Activated T-cell treated with anti-CD3 and anti-CD28 coated beads, Interleukin-2, amount 50 U/mL, for 72 hours (primary cell): ENCODE results near the gene HLCS. TPM values are rescaled to one million over a fixed set of nuclear protein-coding genes. Genes with fewer than 3 reads are reported as not detected.

Experiments used
- ATAC-seq, 2 donors: fragments of 150-1000 bp; cut with Tn5 transposase; replicated peaks in 1 of 2; 2 replicates each; pipeline ENCODE4 v1.10.0; 2021; ENCODE audit warnings: moderate library complexity in 2 of 2, mild to moderate bottlenecking in 1 of 2
- DNase-seq, 2 donors: peaks; one replicate each; pipeline ENCODE4 v3.0.0; 2021 to 2022; ENCODE audit warnings: mixed read lengths in 1 of 2
- H3K27ac Mint-ChIP-seq: one replicate; pipeline ENCODE4 v1.8.0; 2022; ENCODE audit warnings: mild to moderate bottlenecking, moderate library complexity, mixed read lengths
- H3K27me3 Mint-ChIP-seq: one replicate; pipeline ENCODE4 v1.8.0; 2022; ENCODE audit warnings: low read depth, mixed read lengths
- H3K36me3 Mint-ChIP-seq, 2 donors: one replicate each; pipeline ENCODE4 v1.8.0; 2022; ENCODE audit warnings: mixed read lengths in 2 of 2, mild to moderate bottlenecking in 1 of 2; ENCODE audit not compliant: insufficient read depth in 2 of 2
- H3K4me1 Mint-ChIP-seq: one replicate; pipeline ENCODE4 v1.8.0; 2022; ENCODE audit warnings: low read depth, mixed read lengths
- H3K4me3 Mint-ChIP-seq, 2 donors: one replicate each; pipeline ENCODE4 v1.8.0; 2022; ENCODE audit warnings: mild to moderate bottlenecking in 2 of 2, mixed read lengths in 2 of 2, moderate library complexity in 2 of 2
- H3K9me3 Mint-ChIP-seq, 2 donors: one replicate each; pipeline ENCODE4 v1.8.0; 2022; ENCODE audit warnings: mixed read lengths in 2 of 2
- total RNA-seq, 2 donors: library from RNA; stranded (reverse); gene quantifications; one replicate each; pipeline ENCODE4 v1.2.3, GENCODE V29; 2022

The HLCS gene
- total RNA-seq, 2 donors from 2014 or later: 30.6 to 33.7 TPM

DNA sequence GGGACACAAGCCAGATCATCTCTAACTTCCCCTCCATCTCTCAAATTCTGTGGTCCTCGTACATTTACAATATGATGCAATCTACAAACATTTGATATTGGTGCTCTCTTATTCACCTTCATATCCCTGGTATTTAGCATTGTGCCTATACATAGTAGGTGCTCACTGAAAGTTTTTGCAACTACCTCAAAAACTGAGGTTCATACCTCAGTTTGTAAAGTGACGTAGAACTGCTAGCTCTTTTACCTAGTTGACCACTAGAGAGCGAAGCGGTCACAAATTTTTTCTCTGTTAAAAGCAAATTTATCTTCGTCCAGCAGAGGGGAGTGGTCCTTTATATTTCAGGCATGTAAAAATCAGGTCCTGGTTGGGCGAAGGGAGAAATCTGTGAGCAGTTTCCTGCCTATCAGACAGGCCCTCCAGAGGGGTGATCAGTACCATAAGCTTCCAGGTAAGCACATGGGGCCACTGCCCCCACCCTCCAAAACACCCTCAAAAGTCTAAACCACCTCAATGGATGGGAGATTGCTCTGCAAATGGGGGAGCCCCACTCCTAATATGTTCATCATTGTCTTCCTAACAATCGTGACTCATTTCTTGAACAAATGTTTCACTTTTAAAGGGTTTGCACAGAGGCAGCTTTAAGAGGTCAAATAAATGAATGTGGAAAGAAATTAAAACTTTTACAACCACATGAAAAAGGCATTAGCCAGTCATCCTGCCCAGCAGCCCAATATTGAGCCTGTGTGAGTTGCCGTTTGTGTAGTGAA is 10.6 kb upstream of the HLCS start:
- DNase-seq (peak; percentile 36 to 56), ATAC-seq (peak; percentile 74 to 80)
- Mint-ChIP-seq H3K27ac (peak overlapping the region; percentile 9), H3K36me3 (no peaks in the 10 kb centered on the region), H3K9me3 (no peaks in the 10 kb centered on the region), H3K27me3 (peaks cover 5% of the 10 kb centered on the region), H3K4me1 (peaks cover 18% of the 10 kb centered on the region), H3K4me3 (peak overlapping the region; percentile 30 to 50)

DNA sequence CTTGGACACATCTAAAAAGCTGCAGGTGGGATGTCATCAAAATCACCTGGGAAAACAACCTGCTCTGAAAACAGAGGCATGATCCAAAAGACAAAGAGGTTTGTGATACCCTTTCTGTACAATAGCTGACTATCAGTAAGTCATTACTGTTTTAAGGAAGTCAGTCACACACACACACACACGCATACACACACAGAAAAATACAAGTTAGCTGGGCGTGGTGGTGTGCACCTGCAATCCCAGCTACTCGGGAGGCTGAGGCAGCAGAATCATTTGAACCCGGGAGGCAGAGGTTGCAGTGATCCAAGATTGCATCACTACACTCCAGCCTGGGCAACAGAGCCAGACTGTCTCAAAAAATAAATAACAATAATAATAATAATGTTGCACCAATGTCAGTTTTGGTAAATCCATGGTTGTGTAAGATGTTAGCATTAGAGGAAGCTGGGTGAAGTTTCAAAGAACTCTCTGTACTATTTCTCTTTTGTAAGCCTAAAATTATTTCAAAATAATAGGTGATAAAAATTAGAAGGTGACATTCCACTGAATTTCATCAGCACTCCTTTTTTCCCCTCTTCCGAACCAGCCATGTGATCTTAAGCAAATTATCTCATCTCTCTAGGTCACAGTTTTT is 9.9 kb upstream of the HLCS start:
- DNase-seq (no peak), ATAC-seq (no peak)
- H3K36me3 Mint-ChIP-seq: no peaks in the 10 kb centered on the region
- H3K4me1 Mint-ChIP-seq: peaks cover 18% of the 10 kb centered on the region
- H3K4me3 Mint-ChIP-seq: peak overlapping the region; percentile 30 to 50
- H3K27me3 Mint-ChIP-seq: no peaks in the 10 kb centered on the region
- no peak overlapping the region for H3K27ac Mint-ChIP-seq
- no peaks in the 10 kb centered on the region for H3K9me3 Mint-ChIP-seq

DNA sequence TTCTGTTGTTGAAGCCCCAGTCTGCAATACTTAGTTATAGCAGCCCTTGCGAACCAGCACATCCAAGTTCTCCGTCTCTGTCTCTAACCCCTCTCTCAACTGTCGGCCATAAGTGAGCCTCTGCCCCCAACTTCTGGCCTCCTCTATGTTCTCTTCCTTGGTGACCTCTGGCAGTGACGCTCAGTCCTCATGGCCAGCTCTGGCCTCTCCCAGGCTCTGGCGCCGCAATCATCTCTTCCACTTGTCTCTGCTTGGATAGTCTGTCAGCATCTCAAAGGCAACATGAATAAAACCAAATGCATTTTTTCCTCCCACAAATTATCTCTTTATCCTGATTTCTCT is 8.4 kb upstream of the HLCS start:
- Mint-ChIP-seq H3K27me3 (no peaks in the 10 kb centered on the region), H3K36me3 (no peaks in the 10 kb centered on the region), H3K9me3 (no peaks in the 10 kb centered on the region), H3K4me3 (no peak overlapping the region), H3K4me1 (peaks cover 18% of the 10 kb centered on the region), H3K27ac (no peak overlapping the region)
- no peak for DNase-seq
- ATAC-seq: no peak

DNA sequence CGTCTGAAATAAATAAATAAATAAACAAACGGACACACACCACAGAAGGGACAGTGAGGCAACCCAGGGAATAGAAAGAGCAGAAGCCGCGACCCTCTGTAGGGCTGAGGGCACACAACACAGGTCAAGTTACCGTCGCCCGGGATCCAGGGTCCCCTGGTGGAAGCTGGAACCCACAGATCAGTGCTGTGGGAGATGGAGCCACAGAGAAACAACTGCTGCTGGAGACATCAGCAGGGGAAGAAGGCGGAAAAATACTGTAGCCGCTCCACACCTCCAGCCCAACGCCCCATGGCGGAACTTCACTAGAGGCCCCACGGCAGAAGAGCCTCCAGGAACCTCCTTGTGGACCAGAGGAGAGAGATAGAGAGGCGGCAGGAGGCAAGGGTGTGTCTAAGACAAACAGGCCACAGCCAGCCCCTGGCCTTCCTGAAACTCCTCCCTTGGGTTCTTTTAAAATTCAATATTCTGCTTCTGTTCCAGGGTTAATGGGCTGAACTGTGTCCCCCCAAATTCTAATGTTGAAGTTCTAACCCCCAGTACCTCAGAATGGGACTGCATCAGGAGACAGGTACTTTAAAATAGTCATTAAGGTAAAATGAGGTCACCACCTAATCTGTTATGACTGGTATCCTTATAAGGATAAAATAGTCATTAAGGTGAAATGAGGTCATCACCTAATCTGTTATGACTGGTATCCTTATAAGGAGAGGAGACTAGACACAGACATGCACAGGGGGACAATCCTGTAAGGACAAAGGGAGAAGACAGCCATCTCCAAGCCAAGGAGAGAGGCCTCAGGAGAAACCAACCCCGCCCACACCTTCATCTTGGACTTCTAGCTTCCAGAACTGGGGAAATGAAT is 7.7 kb upstream of the HLCS start:
- no peak for DNase-seq
- peaks cover 18% of the 10 kb centered on the region for H3K4me1 Mint-ChIP-seq
- no peaks in the 10 kb centered on the region for H3K36me3 Mint-ChIP-seq
- H3K9me3 Mint-ChIP-seq: no peaks in the 10 kb centered on the region
- no peaks in the 10 kb centered on the region for H3K27me3 Mint-ChIP-seq
- ATAC-seq: peak; percentile 58 to 64
- H3K4me3 Mint-ChIP-seq: no peak overlapping the region
- no peak overlapping the region for H3K27ac Mint-ChIP-seq

DNA sequence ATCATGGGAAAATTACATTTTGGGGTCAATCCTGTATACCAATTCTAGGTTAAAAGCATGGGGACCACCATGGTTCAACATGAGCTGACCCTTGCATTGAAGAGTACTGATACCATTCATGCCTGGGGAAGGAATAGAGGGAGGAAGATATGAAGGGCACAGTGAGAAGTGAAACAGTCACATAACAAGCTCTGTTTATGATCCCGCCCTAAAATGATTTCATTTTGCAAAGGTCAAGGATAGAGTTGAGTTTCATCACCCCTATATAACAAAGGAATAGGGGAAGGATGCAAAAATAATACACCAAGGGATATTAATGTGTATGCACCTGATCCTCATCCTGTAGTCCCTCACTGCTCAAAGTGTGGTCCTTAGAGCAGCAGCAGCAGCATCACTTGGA is 2.5 kb upstream of the HLCS start:
- no peaks in the 10 kb centered on the region for H3K27me3 Mint-ChIP-seq
- DNase-seq (no peak), ATAC-seq (no peak)
- peaks cover 22% of the 10 kb centered on the region for H3K4me1 Mint-ChIP-seq
- no peak overlapping the region for H3K4me3 Mint-ChIP-seq
- peaks cover 2 to 4% of the 10 kb centered on the region in 2 donors for H3K36me3 Mint-ChIP-seq
- H3K27ac Mint-ChIP-seq: no peak overlapping the region
- H3K9me3 Mint-ChIP-seq: no peaks in the 10 kb centered on the region

DNA sequence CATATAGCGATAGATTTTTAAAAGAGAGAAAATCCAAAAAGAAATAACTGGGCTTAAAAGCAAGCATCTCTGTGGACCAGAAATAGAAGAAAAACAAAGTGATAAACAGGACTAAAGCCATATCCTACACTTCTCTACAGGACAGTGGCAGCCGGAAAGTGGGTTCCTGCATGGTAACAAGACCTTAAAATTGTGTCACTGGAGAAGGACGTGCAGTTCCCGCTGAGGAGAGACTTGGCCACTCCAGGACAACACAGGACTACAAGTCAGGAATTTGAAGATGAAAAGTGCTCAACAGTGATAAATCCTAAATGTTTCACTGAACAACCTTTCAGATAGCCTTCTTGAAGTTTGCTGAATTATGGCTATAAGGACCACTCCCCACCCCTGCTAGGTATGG is 1.9 kb upstream of the HLCS start:
- Mint-ChIP-seq H3K9me3 (no peaks in the 10 kb centered on the region), H3K27me3 (no peaks in the 10 kb centered on the region), H3K4me3 (no peak overlapping the region), H3K27ac (no peak overlapping the region), H3K4me1 (peaks cover 22% of the 10 kb centered on the region), H3K36me3 (peaks cover 2 to 4% of the 10 kb centered on the region in 2 donors)
- ATAC-seq: no peak
- DNase-seq: no peak

DNA sequence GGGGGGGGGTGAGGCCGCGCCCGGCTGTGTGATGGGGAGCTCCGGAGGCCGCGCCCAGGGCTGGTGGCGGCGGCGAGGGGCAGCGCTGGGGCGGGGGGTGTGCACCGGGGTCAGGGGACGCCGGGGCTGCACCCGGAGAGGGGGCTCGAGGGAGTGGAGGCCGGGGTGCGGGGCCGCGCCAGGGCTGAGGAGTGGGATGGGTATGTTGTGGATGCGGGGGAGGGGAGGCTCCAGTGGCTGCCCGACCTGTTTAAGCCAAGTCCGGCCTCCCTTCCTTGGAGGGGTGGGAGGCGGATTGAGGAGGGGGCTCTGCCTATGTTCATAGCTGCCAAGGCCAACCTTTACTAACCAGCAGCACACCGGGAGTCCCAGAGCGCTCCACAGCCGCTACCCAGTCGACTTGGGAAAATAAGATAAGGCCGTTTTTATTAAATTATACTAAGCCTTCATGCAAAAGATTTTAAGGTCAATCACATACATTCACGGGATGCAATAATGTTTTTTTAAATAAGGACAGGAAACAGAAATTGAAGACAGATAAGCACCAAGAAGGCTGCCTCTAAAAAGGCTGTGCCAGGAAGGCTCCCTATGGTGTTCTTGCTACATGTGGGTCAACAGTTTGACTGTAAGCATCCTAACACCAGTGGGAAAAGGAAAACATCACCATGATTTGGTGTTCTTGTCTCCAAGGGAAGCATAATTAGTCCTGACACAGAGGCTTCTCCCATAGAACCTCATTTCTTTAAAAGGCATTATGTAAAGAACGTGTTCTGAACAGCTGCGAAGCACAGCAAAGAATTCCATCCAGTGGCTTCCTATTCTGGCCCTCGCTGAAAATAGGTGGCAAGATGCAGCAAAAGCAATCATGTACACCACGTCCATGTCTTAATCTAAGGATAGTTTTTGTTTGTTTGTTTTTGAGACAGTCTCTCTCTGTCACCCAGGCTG is 626 bp upstream of the HLCS start:
- peak overlapping the region; percentile 12 for H3K27ac Mint-ChIP-seq
- ATAC-seq: no peak
- peak overlapping the region; percentile 80 to 89 for H3K4me3 Mint-ChIP-seq
- H3K4me1 Mint-ChIP-seq: peaks cover 22% of the 10 kb centered on the region
- H3K36me3 Mint-ChIP-seq: peaks cover 2 to 4% of the 10 kb centered on the region in 2 donors
- no peaks in the 10 kb centered on the region for H3K9me3 Mint-ChIP-seq
- no peak for DNase-seq
- H3K27me3 Mint-ChIP-seq: no peaks in the 10 kb centered on the region

DNA sequence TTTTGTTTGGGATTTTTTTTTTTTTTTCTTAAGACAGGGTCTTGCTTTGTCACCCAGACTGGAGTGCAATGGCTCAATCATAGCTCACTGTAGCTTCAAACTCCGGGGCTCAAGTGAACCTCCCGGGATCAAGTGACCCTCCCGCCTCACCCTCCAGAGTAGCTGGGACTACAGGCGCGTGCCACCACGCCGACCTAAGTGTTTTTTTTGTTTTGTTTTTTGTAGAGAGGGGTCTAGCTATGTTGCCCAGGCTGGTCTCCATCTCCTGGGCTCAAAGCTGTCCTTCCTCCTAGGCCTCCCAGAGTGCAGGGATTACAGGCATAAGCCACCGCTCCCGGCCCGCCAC is 776 bp downstream of the HLCS start:
- DNase-seq: no peak
- Mint-ChIP-seq H3K27me3 (no peaks in the 10 kb centered on the region), H3K4me1 (peaks cover 22% of the 10 kb centered on the region), H3K4me3 (peak overlapping the region; percentile 88 to 92), H3K36me3 (peaks cover 5 to 6% of the 10 kb centered on the region in 2 donors), H3K27ac (peak overlapping the region; percentile 92), H3K9me3 (no peaks in the 10 kb centered on the region)
- no peak for ATAC-seq

DNA sequence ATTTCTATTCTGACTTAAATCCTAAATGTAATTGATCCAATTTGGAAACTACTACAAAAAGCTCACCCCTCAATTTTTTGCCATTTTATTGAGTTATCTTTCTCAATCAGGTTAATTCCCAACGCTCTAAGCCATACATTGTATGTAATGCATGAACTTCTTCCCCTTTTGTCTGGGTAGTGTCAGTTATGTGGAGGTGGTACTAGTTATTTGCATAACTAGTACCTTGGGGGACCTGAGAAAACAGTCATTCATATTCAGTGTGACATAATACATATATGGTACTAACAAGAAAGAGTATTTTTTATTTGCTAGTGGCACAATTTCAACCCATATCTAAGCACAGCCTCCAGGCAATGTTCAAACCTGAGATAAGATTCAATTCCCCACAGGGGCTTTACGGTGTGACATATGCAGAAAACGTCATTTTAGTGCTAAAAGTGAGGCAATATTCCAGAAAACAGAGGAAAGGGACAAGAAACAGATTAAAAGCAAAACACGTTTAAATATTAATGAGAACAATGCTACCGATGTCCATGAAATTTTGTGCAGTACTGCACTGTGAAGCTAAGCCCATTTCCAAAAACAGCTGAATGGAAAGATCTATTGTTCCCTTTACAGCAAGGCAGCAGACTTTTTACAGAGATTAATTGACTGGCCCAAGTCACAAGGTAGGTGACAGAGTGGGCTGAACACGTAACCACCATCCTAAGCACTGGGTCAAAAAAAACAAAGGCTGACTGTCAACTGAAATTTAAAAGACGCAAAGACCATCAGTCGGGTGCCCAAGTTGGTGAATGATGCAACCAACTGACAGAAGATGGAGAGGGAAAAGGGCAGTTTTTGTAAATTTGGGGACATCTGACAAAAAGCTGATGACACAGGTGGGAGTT is 1.4 kb downstream of the HLCS start:
- H3K27ac Mint-ChIP-seq: peak overlapping the region; percentile 92
- H3K9me3 Mint-ChIP-seq: no peaks in the 10 kb centered on the region
- ATAC-seq (no peak), DNase-seq (no peak)
- H3K27me3 Mint-ChIP-seq: no peaks in the 10 kb centered on the region
- H3K4me3 Mint-ChIP-seq: peak overlapping the region; percentile 88 to 92
- peaks cover 22% of the 10 kb centered on the region for H3K4me1 Mint-ChIP-seq
- peaks cover 6 to 8% of the 10 kb centered on the region in 2 donors for H3K36me3 Mint-ChIP-seq

DNA sequence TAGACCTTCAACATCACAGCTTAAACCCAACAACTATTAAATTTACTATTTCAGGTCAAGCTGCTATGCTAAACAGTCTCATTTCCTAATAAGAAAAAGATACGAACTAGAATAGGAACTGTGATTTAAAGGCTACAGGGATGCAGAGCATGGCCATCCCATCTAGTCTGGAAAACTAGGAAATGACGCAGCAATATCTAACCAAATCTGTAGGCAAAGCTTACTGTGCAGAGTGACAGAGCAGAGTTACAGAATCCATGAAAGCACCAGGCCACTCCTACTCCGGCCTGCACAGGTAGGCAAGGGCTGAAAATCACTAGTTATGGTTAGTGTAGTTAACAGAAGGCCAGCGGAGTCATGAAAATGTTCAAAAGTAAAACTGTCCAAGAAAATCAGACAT is 2.1 kb downstream of the HLCS start:
- Mint-ChIP-seq H3K27ac (peak overlapping the region; percentile 92), H3K9me3 (no peaks in the 10 kb centered on the region), H3K27me3 (no peaks in the 10 kb centered on the region), H3K4me3 (peak overlapping the region in 1 of 2 donors; percentile 92), H3K36me3 (peaks cover 6 to 11% of the 10 kb centered on the region in 2 donors), H3K4me1 (peaks cover 22% of the 10 kb centered on the region)
- DNase-seq (no peak), ATAC-seq (no peak)

DNA sequence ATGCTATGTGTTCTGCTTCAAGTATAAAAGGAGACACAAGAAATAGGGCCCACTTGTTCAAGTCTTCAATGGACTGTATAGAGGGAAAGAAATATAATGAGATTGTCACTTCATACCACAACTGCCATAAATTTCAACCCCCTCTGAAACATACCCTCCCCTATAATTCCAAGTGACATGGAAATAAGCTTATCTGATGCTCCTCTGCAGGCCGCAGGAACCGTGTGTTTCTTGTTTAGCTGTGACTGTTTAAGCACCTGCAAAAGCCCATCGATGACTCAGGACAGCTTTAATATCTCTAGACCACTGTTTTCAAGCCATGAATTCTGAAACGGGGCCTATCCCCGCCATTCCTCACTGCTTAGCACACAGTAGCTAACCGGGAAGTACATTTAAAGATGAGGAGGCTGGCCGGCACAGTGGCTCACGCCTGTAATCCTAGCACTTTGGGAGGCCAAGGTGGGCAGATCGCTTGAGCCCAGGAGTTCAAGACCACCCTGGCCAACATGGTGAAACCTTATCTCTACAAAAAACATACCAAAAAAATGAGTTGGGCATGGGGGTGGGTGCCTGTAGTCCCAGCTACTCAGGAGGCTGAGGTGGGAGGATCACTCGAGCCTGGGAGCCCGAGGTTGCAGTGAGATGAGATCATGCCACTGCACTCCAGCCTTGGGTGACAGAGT is 4.2 kb downstream of the HLCS start:
- Mint-ChIP-seq H3K36me3 (peaks cover 6 to 11% of the 10 kb centered on the region in 2 donors), H3K4me1 (peaks cover 15% of the 10 kb centered on the region), H3K27ac (no peak overlapping the region), H3K27me3 (no peaks in the 10 kb centered on the region), H3K4me3 (no peak overlapping the region), H3K9me3 (no peaks in the 10 kb centered on the region)
- DNase-seq (no peak), ATAC-seq (no peak)
